PFSK-1 (cell line): ENCODE results near the gene CTNND2.

Experiments used
- POLR2AphosphoS5 ChIP-seq: IDR thresholded peaks from 2 replicates; pipeline ENCODE4 v1.6.1; 2012; ENCODE audit warnings: low read depth, mild to moderate bottlenecking, control low read depth, low read length, moderate library complexity
- TAF1 ChIP-seq: IDR thresholded peaks from 2 replicates; pipeline ENCODE4 v1.6.1; 2012; ENCODE audit warnings: low read length, control low read depth, borderline replicate concordance; ENCODE audit not compliant: insufficient read depth

DNA sequence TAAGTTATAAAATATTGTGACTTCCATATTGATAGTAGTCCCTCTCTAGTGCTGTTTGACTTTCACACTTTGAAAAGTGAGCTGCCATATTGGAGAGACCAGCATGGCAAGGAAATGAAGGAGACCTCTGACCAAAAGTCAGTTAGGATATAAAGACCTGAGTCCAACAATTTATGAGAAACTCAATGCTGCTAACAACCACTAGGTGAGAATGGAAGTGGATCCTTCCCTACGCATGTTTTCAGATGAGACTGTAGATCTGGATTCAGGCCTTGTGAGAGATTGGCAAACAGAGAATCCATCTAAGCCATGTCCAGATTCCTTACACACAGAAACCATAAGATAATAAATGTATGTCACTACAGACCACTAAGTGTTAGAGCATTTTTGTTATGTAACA, 81.6 kb downstream of the CTNND2 start:
- no peak for TF ChIP-seq POLR2AphosphoS5
- no peak for TF ChIP-seq TAF1
